ENCODE measurements around the gene LPIN1. TPM values are rescaled to one million over a fixed set of nuclear protein-coding genes. Genes with fewer than 3 reads are reported as not detected.

LPIN1 gene
- total RNA-seq, 6 experiments from 2014 or later = 17.5 to 22.9 (median 20.7) TPM

DNA sequence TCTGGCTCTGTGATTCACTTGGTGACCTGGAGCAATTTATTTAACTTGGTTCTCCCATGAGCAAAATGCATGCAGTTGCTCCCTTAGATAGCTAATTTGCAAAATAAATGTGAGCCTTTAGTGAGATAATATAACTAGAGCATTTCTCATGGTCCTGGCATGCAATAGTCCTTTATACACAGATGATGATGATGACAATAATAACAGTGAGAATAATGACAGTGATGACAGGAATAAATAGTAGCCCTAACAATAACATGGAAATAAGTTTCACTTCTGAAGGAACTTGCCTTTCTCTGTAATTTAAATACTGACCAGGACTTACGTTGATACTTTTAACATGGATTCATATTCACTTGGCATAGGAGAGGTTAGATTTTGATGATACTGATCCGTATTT is 49.2 kb downstream of the LPIN1 start:
- H3K9me3 Mint-ChIP-seq = no peaks in the 10 kb centered on the region
- no peak overlapping the region for H3K4me3 Mint-ChIP-seq
- TF ChIP-seq, protein P1, sequence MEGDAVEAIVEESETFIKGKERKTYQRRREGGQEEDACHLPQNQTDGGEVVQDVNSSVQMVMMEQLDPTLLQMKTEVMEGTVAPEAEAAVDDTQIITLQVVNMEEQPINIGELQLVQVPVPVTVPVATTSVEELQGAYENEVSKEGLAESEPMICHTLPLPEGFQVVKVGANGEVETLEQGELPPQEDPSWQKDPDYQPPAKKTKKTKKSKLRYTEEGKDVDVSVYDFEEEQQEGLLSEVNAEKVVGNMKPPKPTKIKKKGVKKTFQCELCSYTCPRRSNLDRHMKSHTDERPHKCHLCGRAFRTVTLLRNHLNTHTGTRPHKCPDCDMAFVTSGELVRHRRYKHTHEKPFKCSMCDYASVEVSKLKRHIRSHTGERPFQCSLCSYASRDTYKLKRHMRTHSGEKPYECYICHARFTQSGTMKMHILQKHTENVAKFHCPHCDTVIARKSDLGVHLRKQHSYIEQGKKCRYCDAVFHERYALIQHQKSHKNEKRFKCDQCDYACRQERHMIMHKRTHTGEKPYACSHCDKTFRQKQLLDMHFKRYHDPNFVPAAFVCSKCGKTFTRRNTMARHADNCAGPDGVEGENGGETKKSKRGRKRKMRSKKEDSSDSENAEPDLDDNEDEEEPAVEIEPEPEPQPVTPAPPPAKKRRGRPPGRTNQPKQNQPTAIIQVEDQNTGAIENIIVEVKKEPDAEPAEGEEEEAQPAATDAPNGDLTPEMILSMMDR (IDR thresholded peaks at IDR 0.05) = no peak
- DNase-seq = no peak
- H3K4me1 Mint-ChIP-seq (ENCODE audit: low read depth) = no peaks in the 10 kb centered on the region; the same call in 1 of the 2 replicates
- no peaks in the 10 kb centered on the region for H3K27me3 Mint-ChIP-seq (ENCODE audit: insufficient read depth)
- H3K36me3 Mint-ChIP-seq (ENCODE audit: low read depth) = peaks cover 71% of the 10 kb centered on the region
- no peak overlapping the region for H3K27ac Mint-ChIP-seq

DNA sequence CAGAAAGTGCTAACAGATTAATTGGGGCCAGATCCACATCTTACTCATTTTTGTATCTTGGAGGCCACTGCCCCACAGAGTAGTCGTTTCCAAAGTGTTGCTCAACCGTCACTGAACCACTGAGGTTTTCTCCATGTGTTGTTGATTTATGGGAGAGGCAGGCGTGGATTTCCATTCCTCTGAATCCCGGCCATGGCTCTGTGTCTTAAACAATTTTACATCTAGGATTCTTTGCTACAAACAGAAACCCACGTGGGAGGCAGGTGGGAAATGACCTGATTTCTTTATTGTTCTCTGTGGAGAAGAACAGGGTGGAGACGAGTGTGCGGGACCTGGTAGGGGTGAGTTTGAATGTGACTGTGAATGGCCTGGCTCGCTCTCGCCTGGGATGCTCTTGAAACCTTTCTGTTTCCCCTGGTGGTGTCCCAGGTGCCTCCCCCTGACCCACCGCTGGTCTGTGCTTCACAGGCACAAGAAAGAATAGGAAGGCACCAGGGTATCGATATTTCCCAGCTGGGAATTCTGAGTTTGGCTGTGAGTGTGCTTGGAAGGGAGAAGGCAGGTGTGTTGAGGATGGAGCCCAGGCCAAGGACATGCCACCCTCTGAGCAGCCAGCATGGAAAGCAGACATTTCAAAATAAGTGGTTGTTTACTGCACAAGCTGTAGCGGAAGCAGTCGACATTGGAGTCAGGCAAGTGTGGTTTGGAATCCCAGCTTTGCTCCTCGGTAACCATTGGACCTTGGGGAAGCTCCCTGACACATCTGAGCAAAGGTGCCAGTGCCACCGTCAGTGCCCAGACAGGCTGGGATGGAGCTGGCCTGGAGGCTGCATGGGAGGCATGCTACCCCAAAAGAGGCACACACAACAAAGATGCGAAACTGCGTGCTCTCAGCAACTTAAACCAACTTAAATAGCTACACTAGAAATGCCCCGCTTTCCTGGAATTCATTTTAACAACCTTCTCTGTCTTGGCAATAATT is 50.0 kb downstream of the LPIN1 start:
- peaks cover 73% of the 10 kb centered on the region for H3K36me3 Mint-ChIP-seq (ENCODE audit: low read depth)
- no peaks in the 10 kb centered on the region for H3K27me3 Mint-ChIP-seq (ENCODE audit: insufficient read depth)
- no peak overlapping the region for H3K27ac Mint-ChIP-seq
- H3K4me3 Mint-ChIP-seq = no peak overlapping the region
- H3K9me3 Mint-ChIP-seq = no peaks in the 10 kb centered on the region
- no peaks in the 10 kb centered on the region; the same call in 1 of the 2 replicates for H3K4me1 Mint-ChIP-seq (ENCODE audit: low read depth)
- TF ChIP-seq, protein P1 (IDR thresholded peaks at IDR 0.05) = no peak
- DNase-seq = no peak

DNA sequence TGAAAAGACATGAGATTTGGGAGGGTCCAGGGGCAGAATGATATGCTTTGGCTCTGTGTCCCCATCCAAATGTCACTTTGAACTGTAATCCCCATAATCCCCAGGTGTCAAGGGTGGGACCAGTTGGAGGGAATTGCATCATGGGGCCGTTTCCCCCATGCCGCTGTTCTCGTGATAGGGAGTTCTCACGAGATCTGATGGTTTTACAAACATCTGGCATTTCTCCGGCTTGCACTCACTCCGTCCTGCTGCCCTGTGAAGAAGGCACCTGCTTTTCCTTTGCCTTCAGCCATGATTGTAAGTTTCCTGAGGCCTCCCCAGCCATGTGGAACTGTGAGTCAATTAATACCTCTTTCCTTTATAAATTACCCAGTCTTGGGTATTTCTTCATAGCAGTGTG is 51.4 kb downstream of the LPIN1 start:
- Mint-ChIP-seq H3K9me3 (no peaks in the 10 kb centered on the region), H3K36me3 (ENCODE audit: low read depth) (peaks cover 67% of the 10 kb centered on the region), H3K4me3 (no peak overlapping the region), H3K4me1 (ENCODE audit: low read depth) (peaks cover 7% of the 10 kb centered on the region; the same call in 1 of the 2 replicates), H3K27me3 (ENCODE audit: insufficient read depth) (no peaks in the 10 kb centered on the region), H3K27ac (no peak overlapping the region)
- TF ChIP-seq, protein P1 (IDR thresholded peaks at IDR 0.05) = no peak
- no peak for DNase-seq

DNA sequence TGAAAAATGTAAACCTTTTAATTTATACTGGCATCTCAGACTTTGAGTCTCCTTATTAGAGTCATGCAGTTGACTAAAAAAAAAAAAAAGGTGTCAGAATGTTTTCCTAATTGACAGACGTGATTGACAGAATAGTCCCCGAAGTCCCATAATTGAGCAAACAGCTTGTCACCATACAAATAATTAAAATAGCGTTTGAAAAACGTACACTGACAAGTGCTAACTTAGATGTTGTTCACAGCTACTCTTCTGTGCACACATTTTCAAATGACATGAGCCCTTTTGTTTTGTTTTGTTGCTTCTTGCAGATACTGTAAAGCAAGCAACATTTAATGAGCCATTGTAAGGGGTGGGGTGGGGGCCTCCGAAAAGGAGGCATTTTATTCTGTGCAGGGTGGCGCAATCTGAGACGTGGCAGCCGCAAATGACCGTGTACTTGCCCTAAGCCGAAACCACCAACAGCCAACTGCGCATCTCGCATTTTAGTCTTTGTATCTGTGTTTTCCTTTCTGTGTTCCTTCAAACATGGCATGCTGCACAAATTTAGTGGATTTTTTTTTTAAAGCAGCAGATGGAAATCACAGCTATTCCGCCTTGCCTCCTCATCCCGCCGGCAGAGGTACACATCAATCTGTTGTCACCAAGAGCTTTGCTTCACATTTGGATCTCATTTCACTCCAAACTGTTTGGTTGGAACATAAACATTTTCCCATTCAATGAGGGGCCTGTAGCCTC is 52.4 kb downstream of the LPIN1 start:
- H3K27ac Mint-ChIP-seq = no peak overlapping the region
- H3K9me3 Mint-ChIP-seq = no peaks in the 10 kb centered on the region
- H3K27me3 Mint-ChIP-seq (ENCODE audit: insufficient read depth) = no peaks in the 10 kb centered on the region
- no peak overlapping the region for H3K4me3 Mint-ChIP-seq
- H3K4me1 Mint-ChIP-seq (ENCODE audit: low read depth) = peaks cover 7% of the 10 kb centered on the region; the same call in 1 of the 2 replicates
- H3K36me3 Mint-ChIP-seq (ENCODE audit: low read depth) = peaks cover 58% of the 10 kb centered on the region
- TF ChIP-seq, protein P1 (IDR thresholded peaks at IDR 0.05) = no peak
- no peak for DNase-seq

DNA sequence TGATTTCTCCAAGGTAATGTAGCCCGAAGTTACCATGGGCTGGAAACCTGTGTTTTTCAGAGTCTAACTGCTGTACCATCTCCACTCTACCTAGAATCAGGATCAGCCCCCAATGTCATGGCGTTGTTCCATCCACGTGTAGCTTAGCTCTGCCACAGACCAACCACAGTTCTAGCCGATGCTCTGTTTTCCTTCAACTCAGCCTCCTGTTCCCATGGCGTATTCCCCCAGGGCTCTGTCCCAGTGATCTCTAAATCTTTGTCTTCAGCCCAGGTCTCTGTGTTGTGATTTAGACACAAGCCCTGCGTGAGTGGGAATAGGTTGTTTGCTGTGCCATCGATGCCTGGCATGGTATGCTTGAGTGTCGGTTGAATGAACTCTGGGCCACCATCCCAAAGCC is 53.4 kb downstream of the LPIN1 start:
- peaks cover 7% of the 10 kb centered on the region; the same call in 1 of the 2 replicates for H3K4me1 Mint-ChIP-seq (ENCODE audit: low read depth)
- no peak overlapping the region for H3K27ac Mint-ChIP-seq
- peaks cover 60% of the 10 kb centered on the region for H3K36me3 Mint-ChIP-seq (ENCODE audit: low read depth)
- H3K27me3 Mint-ChIP-seq (ENCODE audit: insufficient read depth) = no peaks in the 10 kb centered on the region
- no peak overlapping the region for H3K4me3 Mint-ChIP-seq
- DNase-seq = no peak
- TF ChIP-seq, protein P1 (IDR thresholded peaks at IDR 0.05) = no peak
- no peaks in the 10 kb centered on the region for H3K9me3 Mint-ChIP-seq
